GM21529 (cell line): ENCODE results near the gene PPP2R5E.
A peak's percentile ranks its signal among the peaks of the same experiment; 100 is the strongest.
"Not testable (repeated sequence)": the region's sequence is repeated elsewhere in the genome, so short reads cannot be mapped to it uniquely, and the experiment has no call there.

Source experiments
- ATAC-seq: cut with Tn5 transposase; IDR thresholded peaks from one replicate; pipeline ENCODE4 v1.9.1; 2021; ENCODE audit not compliant: unreplicated experiment

PPP2R5E gene

GRCh38 chr14:63543000-63543825, at the start of gene PPP2R5E:
TSS of gene PPP2R5E (minus strand) at chr14:63543377. CDS start at chr14:63539685, 3,692 bp downstream.
- ATAC-seq = peak; percentile 95

GRCh38 chr14:63583046-63583445, 39.9 kb upstream of the PPP2R5E start:
- not testable (repeated sequence) for ATAC-seq

- no peak for ATAC-seq
These were observed 38.3 kb upstream of the PPP2R5E start for GRCh38 chr14:63581491-63581890.

GRCh38 chr14:63578300-63578699, 35.1 kb upstream of the PPP2R5E start:
- no peak for ATAC-seq

GRCh38 chr14:63573581-63573980, 30.4 kb upstream of the PPP2R5E start:
- ATAC-seq = no peak

- ATAC-seq = no peak
These were observed 22.3 kb upstream of the PPP2R5E start for GRCh38 chr14:63565448-63565847.

- no peak for ATAC-seq
These were observed 21.1 kb upstream of the PPP2R5E start for GRCh38 chr14:63564318-63564717.

GRCh38 chr14:63563370-63564026, 20.3 kb upstream of the PPP2R5E start:
- no peak for ATAC-seq

GRCh38 chr14:63562405-63562804, 19.2 kb upstream of the PPP2R5E start:
- no peak for ATAC-seq

- ATAC-seq = no peak
These were observed 12.4 kb upstream of the PPP2R5E start for GRCh38 chr14:63555572-63555971.

GRCh38 chr14:63551332-63551731, 8.2 kb upstream of the PPP2R5E start:
- ATAC-seq = peak; percentile 48

GRCh38 chr14:63547798-63548335, 4.7 kb upstream of the PPP2R5E start:
- ATAC-seq = no peak

- no peak for ATAC-seq
These were observed 2.3 kb upstream of the PPP2R5E start for GRCh38 chr14:63545431-63545830.

GRCh38 chr14:63544591-63545299, 1.6 kb upstream of the PPP2R5E start:
- no peak for ATAC-seq

GRCh38 chr14:63543826-63544406, 739 bp upstream of the PPP2R5E start:
- ATAC-seq = peak; percentile 29

GRCh38 chr14:63542231-63542999, 762 bp downstream of the PPP2R5E start:
- ATAC-seq = peak; percentile 10

- no peak for ATAC-seq
These were observed 7.3 kb downstream of the PPP2R5E start for GRCh38 chr14:63535918-63536317.

- ATAC-seq = no peak
These were observed 9.7 kb downstream of the PPP2R5E start for GRCh38 chr14:63533474-63533873.

GRCh38 chr14:63524537-63525155, 18.5 kb downstream of the PPP2R5E start:
- peak; percentile 99 for ATAC-seq
